ENCODE measurements around the gene GAL3ST2. TPM values are rescaled to one million over a fixed set of nuclear protein-coding genes. Genes with fewer than 3 reads are reported as not detected.

The GAL3ST2 gene
- polyA plus RNA-seq, 1 of the 3 experiments (the other 2 are of a cell fraction), result 0.15 TPM

DNA sequence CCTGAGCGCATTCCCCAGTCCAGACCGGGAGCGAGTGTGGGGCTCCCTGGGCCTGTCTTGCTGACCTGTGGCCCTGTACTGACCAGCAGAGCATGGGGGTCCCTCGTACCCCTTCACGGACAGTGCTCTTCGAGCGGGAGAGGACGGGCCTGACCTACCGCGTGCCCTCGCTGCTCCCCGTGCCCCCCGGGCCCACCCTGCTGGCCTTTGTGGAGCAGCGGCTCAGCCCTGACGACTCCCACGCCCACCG is 37.7 kb downstream of the GAL3ST2 start:
- no peak overlapping the region for H3K9ac ChIP-seq
- WGBS (ENCODE audit: low lambda C conversion rate), result no CpG with 5 or more reads among the region's 17 CpGs
- no peak for DNase-seq
- H3F3A ChIP-seq (replicated peaks; ENCODE audit: insufficient read depth), result no peaks in the 10 kb centered on the region
- TF ChIP-seq RXRA (IDR thresholded peaks at IDR 0.05; ENCODE audit: borderline replicate concordance, low read depth), result no peak
- TF ChIP-seq, protein P1, sequence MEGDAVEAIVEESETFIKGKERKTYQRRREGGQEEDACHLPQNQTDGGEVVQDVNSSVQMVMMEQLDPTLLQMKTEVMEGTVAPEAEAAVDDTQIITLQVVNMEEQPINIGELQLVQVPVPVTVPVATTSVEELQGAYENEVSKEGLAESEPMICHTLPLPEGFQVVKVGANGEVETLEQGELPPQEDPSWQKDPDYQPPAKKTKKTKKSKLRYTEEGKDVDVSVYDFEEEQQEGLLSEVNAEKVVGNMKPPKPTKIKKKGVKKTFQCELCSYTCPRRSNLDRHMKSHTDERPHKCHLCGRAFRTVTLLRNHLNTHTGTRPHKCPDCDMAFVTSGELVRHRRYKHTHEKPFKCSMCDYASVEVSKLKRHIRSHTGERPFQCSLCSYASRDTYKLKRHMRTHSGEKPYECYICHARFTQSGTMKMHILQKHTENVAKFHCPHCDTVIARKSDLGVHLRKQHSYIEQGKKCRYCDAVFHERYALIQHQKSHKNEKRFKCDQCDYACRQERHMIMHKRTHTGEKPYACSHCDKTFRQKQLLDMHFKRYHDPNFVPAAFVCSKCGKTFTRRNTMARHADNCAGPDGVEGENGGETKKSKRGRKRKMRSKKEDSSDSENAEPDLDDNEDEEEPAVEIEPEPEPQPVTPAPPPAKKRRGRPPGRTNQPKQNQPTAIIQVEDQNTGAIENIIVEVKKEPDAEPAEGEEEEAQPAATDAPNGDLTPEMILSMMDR (IDR thresholded peaks at IDR 0.05), result no peak
- no peak for TF ChIP-seq RFX5 (IDR thresholded peaks at IDR 0.05; ENCODE audit: low read length)
- no peak for TF ChIP-seq GABPA (IDR thresholded peaks at IDR 0.05; ENCODE audit: low read depth)
- TF ChIP-seq TAF1 (IDR thresholded peaks at IDR 0.05; ENCODE audit: borderline replicate concordance, low read depth, low read length), result no peak
- TF ChIP-seq CHD2 (IDR thresholded peaks at IDR 0.05; ENCODE audit: low read length, partially characterized antibody), result no peak
- TF ChIP-seq SMC3 (IDR thresholded peaks at IDR 0.05; ENCODE audit: low read depth, low read length), result no peak
- TF ChIP-seq EP300 (IDR thresholded peaks at IDR 0.05; ENCODE audit: borderline replicate concordance in 1 of 2, low read depth in 1 of 2, low read length in 1 of 2), result no peak
- TF ChIP-seq RAD21 (IDR thresholded peaks at IDR 0.05; ENCODE audit: low read length), result no peak
- TF ChIP-seq, protein P2, sequence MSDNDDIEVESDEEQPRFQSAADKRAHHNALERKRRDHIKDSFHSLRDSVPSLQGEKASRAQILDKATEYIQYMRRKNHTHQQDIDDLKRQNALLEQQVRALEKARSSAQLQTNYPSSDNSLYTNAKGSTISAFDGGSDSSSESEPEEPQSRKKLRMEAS (IDR thresholded peaks at IDR 0.05; ENCODE audit: low read depth), result no peak
- peaks cover 0 to 23% of the 10 kb centered on the region in 2 experiments; a peak in 2 of 4 replicates for H3K4me1 ChIP-seq (ENCODE audit: control insufficient read depth in 1 of 2, insufficient read depth in 2 of 2, low read depth in 1 of 2, low read length in 1 of 2)
- no peaks in the 10 kb centered on the region for H4K20me1 ChIP-seq (ENCODE audit: insufficient read depth)
- ChIA-PET POLR2A (no interaction called here), CTCF (no interaction called here)
- H3K27ac ChIP-seq (ENCODE audit: low read depth in 2 of 2, low read length in 1 of 2), result no peak overlapping the region
- no peaks in the 10 kb centered on the region for H3K9me2 ChIP-seq
- H3K79me2 ChIP-seq (ENCODE audit: insufficient read depth), result no peaks in the 10 kb centered on the region
- no peaks in the 10 kb centered on the region for H3K27me3 ChIP-seq (ENCODE audit: insufficient read depth)
- no peak overlapping the region for H2AFZ ChIP-seq (ENCODE audit: low read depth)
- H3K36me3 ChIP-seq (replicated peaks in 1 of 2; ENCODE audit: control insufficient read depth in 1 of 2, insufficient read depth in 2 of 2, low read length in 1 of 2), result no peaks in the 10 kb centered on the region
- no peak overlapping the region for H3K4me3 ChIP-seq (ENCODE audit: low read depth in 2 of 2, low read length in 1 of 2)
- H3K9me3 ChIP-seq, result no peaks in the 10 kb centered on the region
- H3K4me2 ChIP-seq, result no peak overlapping the region

DNA sequence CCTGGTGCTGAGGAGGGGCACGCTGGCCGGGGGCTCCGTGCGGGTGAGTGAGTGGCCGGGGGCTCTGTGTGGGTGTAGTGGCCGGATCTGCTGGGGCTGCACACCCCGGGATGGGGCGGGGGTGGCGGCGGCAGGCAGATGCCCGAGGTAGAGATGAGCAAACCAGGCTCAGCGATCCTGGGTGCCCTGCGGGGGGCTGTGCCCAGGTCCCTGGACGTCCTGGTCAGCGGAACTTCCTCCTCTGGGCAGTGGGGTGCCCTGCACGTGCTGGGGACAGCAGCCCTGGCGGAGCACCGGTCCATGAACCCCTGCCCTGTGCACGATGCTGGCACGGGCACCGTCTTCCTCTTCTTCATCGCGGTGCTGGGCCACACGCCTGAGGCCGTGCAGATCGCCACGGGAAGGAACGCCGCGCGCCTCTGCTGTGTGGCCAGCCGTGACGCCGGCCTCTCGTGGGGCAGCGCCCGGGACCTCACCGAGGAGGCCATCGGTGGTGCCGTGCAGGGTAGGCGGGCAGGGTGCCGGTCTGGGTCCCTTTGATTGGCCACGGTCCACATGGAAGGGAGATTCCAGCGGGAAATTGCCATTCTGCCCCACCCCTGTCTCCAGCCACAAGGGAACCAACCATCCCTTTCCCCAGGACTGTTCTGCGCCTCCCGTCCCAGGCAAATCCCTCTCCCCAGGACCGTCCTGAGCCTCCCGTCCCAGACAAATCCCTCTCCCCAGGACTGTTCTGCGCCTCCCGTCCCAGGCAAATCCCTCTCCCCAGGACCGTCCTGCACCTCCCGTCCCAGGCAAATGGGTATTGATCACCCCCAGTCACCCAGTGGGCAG is 38.2 kb downstream of the GAL3ST2 start:
- no peak overlapping the region for H3K9ac ChIP-seq
- DNase-seq, result peak; percentile 23
- H3K4me3 ChIP-seq (ENCODE audit: low read depth in 2 of 2, low read length in 1 of 2), result no peak overlapping the region
- H3K9me3 ChIP-seq, result no peaks in the 10 kb centered on the region
- H3K4me1 ChIP-seq (ENCODE audit: control insufficient read depth in 1 of 2, insufficient read depth in 2 of 2, low read depth in 1 of 2, low read length in 1 of 2), result peaks cover 0 to 17% of the 10 kb centered on the region in 2 experiments; a peak in 2 of 4 replicates
- CTCF ChIA-PET, result no interaction called here
- H2AFZ ChIP-seq (ENCODE audit: low read depth), result no peak overlapping the region
- H3F3A ChIP-seq (replicated peaks; ENCODE audit: insufficient read depth), result no peaks in the 10 kb centered on the region
- no peak overlapping the region for H3K4me2 ChIP-seq
- POLR2A ChIA-PET, result no interaction called here
- no peaks in the 10 kb centered on the region for H4K20me1 ChIP-seq (ENCODE audit: insufficient read depth)
- H3K79me2 ChIP-seq (ENCODE audit: insufficient read depth), result no peaks in the 10 kb centered on the region
- H3K27me3 ChIP-seq (ENCODE audit: insufficient read depth), result no peaks in the 10 kb centered on the region
- no peak overlapping the region for H3K27ac ChIP-seq (ENCODE audit: low read depth in 2 of 2, low read length in 1 of 2)
- no peaks in the 10 kb centered on the region for H3K36me3 ChIP-seq (replicated peaks in 1 of 2; ENCODE audit: control insufficient read depth in 1 of 2, insufficient read depth in 2 of 2, low read length in 1 of 2)
- H3K9me2 ChIP-seq, result no peaks in the 10 kb centered on the region
- no peak for TF ChIP-seq GABPA (IDR thresholded peaks at IDR 0.05; ENCODE audit: low read depth)
- no peak for TF ChIP-seq RFX5 (IDR thresholded peaks at IDR 0.05; ENCODE audit: low read length)
- no peak for TF ChIP-seq TEAD4 (IDR thresholded peaks at IDR 0.05; ENCODE audit: borderline replicate concordance, insufficient read depth)
- TF ChIP-seq SIN3A (IDR thresholded peaks at IDR 0.05; ENCODE audit: borderline replicate concordance, low read depth, low read length), result no peak
- TF ChIP-seq, protein P3, sequence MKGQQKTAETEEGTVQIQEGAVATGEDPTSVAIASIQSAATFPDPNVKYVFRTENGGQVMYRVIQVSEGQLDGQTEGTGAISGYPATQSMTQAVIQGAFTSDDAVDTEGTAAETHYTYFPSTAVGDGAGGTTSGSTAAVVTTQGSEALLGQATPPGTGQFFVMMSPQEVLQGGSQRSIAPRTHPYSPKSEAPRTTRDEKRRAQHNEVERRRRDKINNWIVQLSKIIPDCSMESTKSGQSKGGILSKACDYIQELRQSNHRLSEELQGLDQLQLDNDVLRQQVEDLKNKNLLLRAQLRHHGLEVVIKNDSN (IDR thresholded peaks at IDR 0.05; ENCODE audit: borderline replicate concordance, low read depth), result no peak
- TF ChIP-seq YY1 (IDR thresholded peaks at IDR 0.05; ENCODE audit: low read depth), result no peak
- no peak for TF ChIP-seq POLR2AphosphoS5 (IDR thresholded peaks at IDR 0.05; ENCODE audit: low read depth, low read length)
- TF ChIP-seq EZH2phosphoT487 (IDR thresholded peaks at IDR 0.05; ENCODE audit: borderline replicate concordance, low read depth), result no peak
- WGBS (ENCODE audit: low lambda C conversion rate), result 67% methylated on average over 15 of the region's 52 CpGs
